Astrocyte of the spinal cord (primary cell): ENCODE data around the gene DOK4.

Experiments
- DNase-seq: peaks from one replicate; pipeline ENCODE4 v3.0.0; 2011; ENCODE audit warnings: low read depth, low spot score
- H3K4me3 ChIP-seq: 2 replicates; pipeline ENCODE4 v1.5.1; 2011; ENCODE audit warnings: low read depth, mild to moderate bottlenecking, low read length, moderate library complexity
- in situ Hi-C: cut with HindIII; loops from 2 replicates; pipeline ENCODE4 v1.10.0; 2017; ENCODE audit warnings: low sequenced_read_pairs
- TF ChIP-seq, protein P1 (sequence below): IDR thresholded peaks from 2 replicates; pipeline ENCODE4 v1.5.1; 2012; ENCODE audit warnings: low read depth, mild to moderate bottlenecking, low read length, inconsistent platforms

DOK4 gene

DNA sequence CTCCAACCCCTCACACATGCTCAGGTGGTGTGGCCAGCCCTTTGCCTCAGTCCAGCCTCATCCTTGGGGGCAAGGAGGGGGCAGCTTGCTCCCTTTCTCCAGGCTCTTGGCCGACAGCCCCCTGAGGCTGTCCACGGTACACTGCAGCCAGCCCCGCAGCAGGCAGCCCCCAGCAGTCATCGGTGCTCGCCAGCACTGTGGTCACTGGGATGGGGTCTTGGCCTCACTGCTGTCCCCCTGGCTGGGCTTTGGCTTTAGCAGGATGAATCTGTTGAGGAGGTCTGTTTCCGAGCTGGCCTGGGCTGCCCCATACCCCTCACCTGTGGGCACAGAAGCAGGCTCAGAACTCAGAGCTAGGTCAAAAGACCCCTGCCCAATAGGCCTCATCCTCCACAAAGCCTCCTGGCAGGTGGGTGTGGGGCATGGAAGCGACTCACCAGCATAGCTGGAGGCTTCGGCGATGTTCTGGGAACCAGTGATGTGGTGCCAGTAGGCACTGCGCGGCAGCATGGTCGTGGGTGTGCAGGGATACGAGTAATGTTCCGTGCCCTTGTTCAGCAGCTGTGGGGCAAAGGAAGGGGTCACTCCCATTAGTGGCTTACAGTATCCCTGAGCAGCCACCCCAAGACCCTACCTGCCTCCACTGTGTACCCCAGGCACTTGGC is 13.0 kb downstream of the DOK4 start:
- in situ Hi-C loops, result no loop called here
- TF ChIP-seq, protein P1, sequence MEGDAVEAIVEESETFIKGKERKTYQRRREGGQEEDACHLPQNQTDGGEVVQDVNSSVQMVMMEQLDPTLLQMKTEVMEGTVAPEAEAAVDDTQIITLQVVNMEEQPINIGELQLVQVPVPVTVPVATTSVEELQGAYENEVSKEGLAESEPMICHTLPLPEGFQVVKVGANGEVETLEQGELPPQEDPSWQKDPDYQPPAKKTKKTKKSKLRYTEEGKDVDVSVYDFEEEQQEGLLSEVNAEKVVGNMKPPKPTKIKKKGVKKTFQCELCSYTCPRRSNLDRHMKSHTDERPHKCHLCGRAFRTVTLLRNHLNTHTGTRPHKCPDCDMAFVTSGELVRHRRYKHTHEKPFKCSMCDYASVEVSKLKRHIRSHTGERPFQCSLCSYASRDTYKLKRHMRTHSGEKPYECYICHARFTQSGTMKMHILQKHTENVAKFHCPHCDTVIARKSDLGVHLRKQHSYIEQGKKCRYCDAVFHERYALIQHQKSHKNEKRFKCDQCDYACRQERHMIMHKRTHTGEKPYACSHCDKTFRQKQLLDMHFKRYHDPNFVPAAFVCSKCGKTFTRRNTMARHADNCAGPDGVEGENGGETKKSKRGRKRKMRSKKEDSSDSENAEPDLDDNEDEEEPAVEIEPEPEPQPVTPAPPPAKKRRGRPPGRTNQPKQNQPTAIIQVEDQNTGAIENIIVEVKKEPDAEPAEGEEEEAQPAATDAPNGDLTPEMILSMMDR, result no peak
- no peak for DNase-seq
- no peak overlapping the region for H3K4me3 ChIP-seq

DNA sequence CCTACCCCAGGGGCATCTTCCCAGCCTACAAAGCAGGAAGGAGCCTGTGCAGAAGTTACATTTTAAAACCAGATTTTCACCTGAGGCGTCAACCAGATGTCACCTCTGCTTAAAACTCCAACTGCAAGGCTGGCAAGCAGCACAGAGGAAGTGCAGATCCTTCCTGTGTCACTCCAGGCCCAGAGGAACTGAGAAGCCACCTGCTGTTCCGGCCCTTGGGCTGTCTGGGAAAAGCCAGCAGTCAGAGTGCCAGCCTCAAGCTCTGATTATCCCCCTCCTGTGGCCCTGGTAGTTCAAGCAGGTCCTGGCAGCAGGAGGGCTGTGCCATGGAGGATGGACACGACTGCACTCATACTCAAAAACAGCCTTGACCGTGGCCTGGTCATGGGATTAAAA is 13.6 kb downstream of the DOK4 start:
- DNase-seq, result no peak
- in situ Hi-C loops, result no loop called here
- no peak overlapping the region for H3K4me3 ChIP-seq
- TF ChIP-seq, protein P1, result no peak

DNA sequence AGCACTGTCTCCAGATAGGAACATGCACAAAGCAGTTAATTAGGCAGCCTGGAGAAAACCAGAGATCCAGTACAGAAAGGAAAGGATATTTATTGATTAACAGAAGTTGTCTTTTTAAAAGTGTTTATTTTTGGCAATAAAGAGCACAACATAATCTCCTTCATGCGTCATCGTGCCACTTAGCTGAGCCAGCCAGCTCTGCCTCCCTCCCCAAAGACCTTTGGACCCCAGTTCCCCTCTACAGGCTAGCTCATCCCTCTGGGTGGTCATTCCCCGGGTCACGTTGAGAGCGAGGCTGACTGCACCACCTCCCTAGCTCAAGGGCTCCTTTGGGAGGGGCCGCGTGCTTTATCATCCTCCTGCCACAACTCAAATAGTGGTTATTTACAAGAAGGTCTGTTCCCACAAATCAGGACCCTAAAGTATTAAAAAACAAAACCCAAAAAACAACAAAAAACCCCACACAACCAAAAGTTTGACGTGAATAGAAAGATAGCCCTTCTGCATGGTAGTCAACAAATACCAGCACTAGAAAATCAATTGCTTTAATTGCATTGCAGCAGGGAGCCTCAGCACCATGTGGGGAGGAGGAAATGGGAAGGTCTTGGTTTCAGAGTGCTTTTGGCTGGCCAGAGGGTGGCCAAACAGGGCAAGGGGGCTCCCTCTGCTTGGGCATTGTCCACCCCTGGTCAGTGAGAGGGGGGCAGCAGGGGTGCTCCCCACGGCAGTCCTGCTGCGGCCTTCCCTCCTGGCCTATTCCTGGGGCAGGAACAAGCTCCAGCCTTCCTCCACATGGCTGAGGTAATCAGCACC is 14.2 kb downstream of the DOK4 start:
- TF ChIP-seq, protein P1, result no peak
- in situ Hi-C loops, result no loop called here
- no peak overlapping the region for H3K4me3 ChIP-seq
- no peak for DNase-seq

DNA sequence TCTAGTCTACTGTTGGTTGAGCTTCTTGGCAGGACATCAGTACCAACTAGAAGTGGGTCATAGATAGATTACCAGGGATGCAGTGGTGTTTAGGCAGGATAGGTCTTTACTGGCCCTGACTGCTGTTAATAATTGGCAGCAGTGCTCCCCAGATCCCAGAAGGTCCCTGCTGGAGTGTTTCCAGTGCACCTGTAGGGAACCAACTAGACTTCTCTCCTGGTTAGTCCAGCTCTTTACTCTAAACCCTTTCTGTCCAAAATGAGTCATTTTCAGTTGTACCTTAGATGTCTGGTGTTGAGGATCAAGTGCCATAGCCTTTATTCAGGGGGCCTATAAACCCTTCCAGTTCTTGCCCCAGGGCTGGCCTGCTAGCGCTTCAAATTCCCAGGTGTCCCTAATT is 15.1 kb downstream of the DOK4 start:
- TF ChIP-seq, protein P1, result no peak
- H3K4me3 ChIP-seq, result no peak overlapping the region
- DNase-seq, result no peak
- in situ Hi-C loops, result no loop called here

DNA sequence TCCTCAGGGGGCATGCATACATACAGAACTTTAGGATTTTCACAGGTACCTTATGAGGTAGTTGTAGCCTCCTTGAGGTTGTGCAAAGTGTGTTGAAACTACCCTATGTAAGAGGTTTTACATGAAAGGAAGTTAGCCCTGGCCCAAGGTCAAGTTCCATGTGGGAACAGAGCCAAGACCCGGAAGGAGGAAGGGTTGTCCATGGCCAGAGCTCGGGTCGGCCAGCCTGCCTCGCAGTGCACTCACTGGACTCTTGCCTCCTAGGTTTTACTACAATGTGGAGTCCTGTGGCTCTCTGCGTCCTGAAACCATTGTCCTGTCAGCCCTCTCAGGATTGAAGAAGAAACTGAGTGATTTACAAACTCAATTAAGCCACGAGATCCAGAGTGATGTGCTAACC is 15.6 kb downstream of the DOK4 start:
- H3K4me3 ChIP-seq, result no peak overlapping the region
- in situ Hi-C loops, result no loop called here
- TF ChIP-seq, protein P1, result no peak
- DNase-seq, result no peak

DNA sequence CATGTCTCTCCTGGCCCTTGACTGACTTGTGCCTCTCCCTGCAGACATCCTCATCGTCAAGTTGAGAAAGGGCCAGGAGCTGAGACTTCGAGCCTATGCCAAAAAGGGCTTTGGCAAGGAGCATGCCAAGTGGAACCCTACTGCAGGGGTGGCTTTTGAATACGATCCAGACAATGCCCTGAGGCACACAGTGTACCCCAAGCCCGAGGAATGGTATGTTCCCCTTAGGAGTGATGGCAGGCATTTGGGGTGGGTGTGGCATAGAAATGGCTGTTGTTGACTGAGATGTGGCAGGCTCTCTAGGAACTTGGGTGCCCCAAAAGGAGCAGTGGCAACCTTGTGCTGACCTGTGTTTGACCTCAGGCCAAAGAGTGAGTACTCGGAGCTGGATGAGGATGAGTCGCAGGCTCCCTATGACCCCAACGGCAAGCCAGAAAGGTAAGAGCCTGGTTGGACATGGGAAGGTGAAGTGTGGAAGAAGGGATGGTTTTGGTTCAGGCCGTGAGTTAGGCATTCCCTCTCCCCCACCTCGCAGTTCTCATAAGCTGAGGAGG is 16.3 kb downstream of the DOK4 start:
- no peak for DNase-seq
- TF ChIP-seq, protein P1, result no peak
- no peak overlapping the region for H3K4me3 ChIP-seq
- in situ Hi-C loops, result no loop called here
